GM12878 (cell line): ENCODE results near the gene SIN3B. TPM values are rescaled to one million over a fixed set of nuclear protein-coding genes. Genes with fewer than 3 reads are reported as not detected.
A peak's percentile ranks its signal among the peaks of the same experiment; 100 is the strongest.

Source experiments
- ATAC-seq: fragments of 200-7000 bp; cut with Tn5 transposase; 3 replicates; pipeline ENCODE4 v1.9.1; 2020; ENCODE audit warnings: mild to moderate bottlenecking, moderate library complexity
- BruUV-seq: library from RNA; stranded (reverse); fragments of 400-500 nt; replicated peaks from 2 replicates; lab custom pipeline; 2021; lab: Mats Ljungman, UMichigan
- CTCF ChIA-PET: fragments of 300-600 bp; sonication (Branson Sonifier 250); formaldehyde crosslinking; extraction: SDS; loops from one replicate; lab custom pipeline; 2021; ENCODE audit warnings: inconsistent platforms; lab: Yijun Ruan, JAX
- POLR2A ChIA-PET: fragments of 350-600 bp; formaldehyde crosslinking; extraction: SDS; loops from one replicate; lab custom pipeline; 2021; ENCODE audit warnings: inconsistent platforms; lab: Charles Lee
- RAD21 ChIA-PET: fragments of 300-600 bp; sonication (Branson Sonifier 250); formaldehyde crosslinking; loops from one replicate; lab custom pipeline; 2023; ENCODE audit warnings: antibody characterized with exemption; ENCODE audit not compliant: unreplicated experiment; lab: Charles Lee
- SMC1A ChIA-PET: fragments of 300-600 bp; sonication (Branson Sonifier 250); formaldehyde crosslinking; loops from one replicate; lab custom pipeline; 2023; ENCODE audit not compliant: unreplicated experiment, uncharacterized antibody; lab: Charles Lee
- DNase-seq: peaks from one replicate; pipeline ENCODE4 v3.0.0-alpha.2; 2011; ENCODE audit warnings: low read depth, low spot score
- FAIRE-seq: peaks from 3 replicates; lab custom pipeline; 2011; peaks lifted over from hg19 to GRCh38; lab: Jason Lieb, UNC
- H2AFZ ChIP-seq: 2 replicates; pipeline ENCODE4 v1.6.0; 2011; ENCODE audit warnings: low read depth, low read length, control low read depth; ENCODE audit not compliant: control insufficient read depth
- H3K27ac ChIP-seq: 2 replicates; pipeline ENCODE4 v1.5.1; 2011; ENCODE audit warnings: control low read depth; ENCODE audit not compliant: control insufficient read depth, insufficient read depth
- H3K27me3 ChIP-seq, 2 experiments: replicated peaks in 1 of 2; 2 replicates each; pipeline versions ENCODE4 v1.6.0 to v1.6.1; 2011; ENCODE audit warnings: low read length in 1 of 2; ENCODE audit not compliant: control insufficient read depth in 2 of 2, insufficient read depth in 2 of 2
- H3K36me3 ChIP-seq, 2 experiments: 2 replicates each; pipeline ENCODE4 v1.5.1; 2011; ENCODE audit warnings: low read length in 1 of 2; ENCODE audit not compliant: control insufficient read depth in 2 of 2, insufficient read depth in 2 of 2
- H3K4me1 ChIP-seq: 2 replicates; pipeline ENCODE4 v1.6.1; 2011; ENCODE audit warnings: mild to moderate bottlenecking, low read length, moderate library complexity, mixed read lengths; ENCODE audit not compliant: control insufficient read depth, insufficient read depth
- H3K4me2 ChIP-seq: 2 replicates; pipeline ENCODE4 v1.6.0; 2011; ENCODE audit warnings: control low read depth; ENCODE audit not compliant: control insufficient read depth, insufficient read depth
- H3K4me3 ChIP-seq: fragments of 200-600 bp; sonication (generic); 2 replicates; pipeline ENCODE4 v1.5.1; 2016
- H3K79me2 ChIP-seq: 2 replicates; pipeline ENCODE4 v1.6.0; 2011; ENCODE audit warnings: low read length; ENCODE audit not compliant: control insufficient read depth, insufficient read depth
- H3K9ac ChIP-seq: 2 replicates; pipeline ENCODE4 v1.8.0; 2011; ENCODE audit warnings: low read length, control low read depth, mixed read lengths; ENCODE audit not compliant: control insufficient read depth, insufficient read depth
- H3K9me3 ChIP-seq: replicated peaks from 3 replicates; pipeline ENCODE4 v1.5.1; 2011; ENCODE audit warnings: mild to moderate bottlenecking, low read length; ENCODE audit not compliant: control insufficient read depth, insufficient read depth
- H4K20me1 ChIP-seq: 2 replicates; pipeline ENCODE4 v1.6.0; 2011; ENCODE audit not compliant: control insufficient read depth, insufficient read depth
- ELK1 ChIP-seq: IDR thresholded peaks from 2 replicates; pipeline ENCODE4 v1.6.1; 2012; ENCODE audit warnings: low read depth, low read length, improper control_type of control experiment
- FOS ChIP-seq: IDR thresholded peaks from 3 replicates; pipeline ENCODE4 v1.6.1; 2011; ENCODE audit warnings: borderline replicate concordance; ENCODE audit not compliant: insufficient read length; ENCODE audit errors: extremely low read depth
- HDAC2 ChIP-seq: fragments of 200-600 bp; sonication (generic); IDR thresholded peaks from 2 replicates; pipeline ENCODE4 v1.6.1; 2017
- IRF4 ChIP-seq: IDR thresholded peaks from 2 replicates; pipeline ENCODE4 v1.6.1; 2011; ENCODE audit warnings: low read depth, low read length
- MEF2A ChIP-seq: IDR thresholded peaks from 2 replicates; pipeline ENCODE4 v1.6.1; 2011; ENCODE audit warnings: low read depth, mild to moderate bottlenecking, low read length, moderate library complexity; ENCODE audit not compliant: insufficient read depth
- MTA2 ChIP-seq: fragments of 450-650 bp; IDR thresholded peaks from 2 replicates; pipeline ENCODE4 v1.6.1; 2016; ENCODE audit warnings: low read depth, mild to moderate bottlenecking, moderate library complexity
- RAD51 ChIP-seq: fragments of 450-650 bp; IDR thresholded peaks from 2 replicates; pipeline ENCODE4 v1.6.1; 2016; ENCODE audit warnings: moderate library complexity, mild to moderate bottlenecking, inconsistent platforms
- ZNF24 ChIP-seq: fragments of 450-650 bp; IDR thresholded peaks from 2 replicates; pipeline ENCODE4 v1.6.1; 2017; ENCODE audit warnings: antibody characterized with exemption, mild to moderate bottlenecking
- ZNF687 ChIP-seq: fragments of 450-650 bp; IDR thresholded peaks from 2 replicates; pipeline ENCODE4 v1.6.1; 2017; ENCODE audit warnings: mild to moderate bottlenecking, moderate library complexity
- WGBS: methylation state at CpG from one replicate; pipeline ENCODE4 v1.1.6; 2016; ENCODE audit warnings: low lambda C conversion rate; ENCODE audit not compliant: insufficient replicate concordance, insufficient coverage; ENCODE audit errors: missing lambda C conversion rate; 5-methylcytosine and 5-hydroxymethylcytosine counted together
- in situ Hi-C: fragments of 300-500 bp; cut with MboI; formaldehyde crosslinking; loops from 9 replicates; pipeline ENCODE4 v1.14.3; 2018; ENCODE audit warnings: mixed read lengths
- intact Hi-C: fragments of 100-400 bp; cut with micrococcal nuclease; formaldehyde crosslinking; loops from one replicate; pipeline ENCODE4 v1.14.2; 2022; ENCODE audit not compliant: unreplicated experiment
- polyA plus RNA-seq, 11 experiments: library from polyadenylated mRNA; depleted of rRNA in 4 of 11; unstranded in 6 of 11; stranded (reverse) in 5 of 11; fragments of >200 nt; fragmentation: Nextera tagmentation in 4 of 11; fragmentation: Illumina TruSeq in 1 of 11; extraction: Ambion mirVana in 4 of 11; extraction: Trizol in 1 of 11; gene quantifications; 1 replicate in 1 of 11; 2 replicates in 10 of 11; pipeline versions ENCODE4 v1.2.1 to v1.2.3, GENCODE V29; 2011 to 2016; ENCODE audit warnings: inconsistent platforms in 2 of 11, missing spikeins in 2 of 11, low read depth in 1 of 11
- total RNA-seq, 4 experiments: library from RNA; depleted of rRNA in 3 of 4; stranded (reverse); fragments of >200 nt in 3 of 4; fragmentation: Illumina TruSeq in 1 of 4; extraction: Trizol in 1 of 4; gene quantifications; 2 replicates each; pipeline versions ENCODE4 v1.2.1 to v1.2.3, GENCODE V29; 2013 to 2021

Gene SIN3B
- total and polyA plus RNA-seq, 10 of the 15 experiments (the other 5 are each of a cell fraction or from before 2014, with no cell fraction given), result 0.68 to 34.5 (median 15.8) TPM

GRCh38 chr19:16834747-16835146, 5.5 kb downstream of the SIN3B start:
- in situ Hi-C loops (no loop called here), intact Hi-C loops (loop anchor here (10.0 kb wide), 1 partner anchor 120 kb away; the partner anchor contains the start of gene NWD1)
- RAD21 ChIA-PET, result interaction anchor here (1.9 kb wide), 1 partner anchor 65 kb away, joined by 6 read pairs; no protein-coding TSS in a partner anchor
- no peak for ATAC-seq
- no peak overlapping the region for H2AFZ ChIP-seq
- H3K9me3 ChIP-seq, result 0 out of 3 replicates have a peak, but pooled peaks cover 2% of the 10 kb centered on the region
- SMC1A ChIA-PET, result no interaction called here
- CTCF ChIA-PET, result interaction anchor here (0.6 to 2.0 kb wide), 4 partner anchors 14 to 218 kb away, joined by 4 to 16 read pairs (median 8); no protein-coding TSS in a partner anchor
- no peak for DNase-seq
- no peak for TF ChIP-seq RAD51
- TF ChIP-seq HDAC2, result no peak
- no peak for TF ChIP-seq ZNF24
- no peak for TF ChIP-seq ZNF687
- no peak for TF ChIP-seq MTA2
- TF ChIP-seq MEF2A, result no peak
- no peak for TF ChIP-seq ELK1
- no peak for TF ChIP-seq IRF4
- TF ChIP-seq FOS, result no peak
- no peak overlapping the region for H3K9ac ChIP-seq
- no peak overlapping the region for H3K4me3 ChIP-seq
- H3K79me2 ChIP-seq, result peaks cover 12% of the 10 kb centered on the region
- H4K20me1 ChIP-seq, result no peaks in the 10 kb centered on the region
- no peaks in the 10 kb centered on the region for H3K27me3 ChIP-seq
- 82% methylated on average over 11 of the region's 13 CpGs for WGBS
- peaks cover 2 to 10% of the 10 kb centered on the region in 2 experiments for H3K36me3 ChIP-seq
- BruUV-seq, result no TSS peak
- H3K4me1 ChIP-seq, result peaks cover 27% of the 10 kb centered on the region
- POLR2A ChIA-PET, result interaction anchor here (0.7 kb wide), 1 partner anchor 920 kb away, joined by 3 read pairs; no protein-coding TSS in a partner anchor
- peak overlapping the region; percentile 80 for H3K27ac ChIP-seq
- H3K4me2 ChIP-seq, result no peak overlapping the region
- FAIRE-seq, result no peak
